Stimulated activated memory B cell treated with anti-CD40 and anti-IgM and Interleukin-4, amounts not matched to agents 10 μg/mL and 1 μg/mL and 100 μg/mL, for 72 hours (primary cell): ENCODE results near the gene FURIN.
"Not testable (repeated sequence)": the region's sequence is repeated elsewhere in the genome, so short reads cannot be mapped to it uniquely, and the experiment has no call there.

Experiments used
- ATAC-seq: fragments of 150-1000 bp; cut with Tn5 transposase; 2 replicates; pipeline ENCODE4 v1.10.0; 2021
- H3K27ac Mint-ChIP-seq: one replicate; pipeline ENCODE4 v1.8.0; 2022; ENCODE audit warnings: mild to moderate bottlenecking, mixed read lengths
- H3K27me3 Mint-ChIP-seq: one replicate; pipeline ENCODE4 v1.8.0; 2022; ENCODE audit warnings: mixed read lengths
- H3K36me3 Mint-ChIP-seq: one replicate; pipeline ENCODE4 v1.8.0; 2022; ENCODE audit warnings: mixed read lengths
- H3K4me1 Mint-ChIP-seq: one replicate; pipeline ENCODE4 v1.8.0; 2022; ENCODE audit warnings: mixed read lengths
- H3K4me3 Mint-ChIP-seq: one replicate; pipeline ENCODE4 v1.8.0; 2022; ENCODE audit warnings: mild to moderate bottlenecking, moderate library complexity, mixed read lengths
- H3K9me3 Mint-ChIP-seq: one replicate; pipeline ENCODE4 v1.8.0; 2022; ENCODE audit warnings: mixed read lengths

The FURIN gene

GRCh38 chr15:90871139-90871715, 2.8 kb downstream of the FURIN start:
- peaks cover 2% of the 10 kb centered on the region for H3K36me3 Mint-ChIP-seq
- H3K4me1 Mint-ChIP-seq, result peaks cover 68% of the 10 kb centered on the region

GRCh38 chr15:90871716-90872485, 3.5 kb downstream of the FURIN start:
- no peaks in the 10 kb centered on the region for H3K9me3 Mint-ChIP-seq
- no peaks in the 10 kb centered on the region for H3K27me3 Mint-ChIP-seq
- ATAC-seq, result peak; percentile 71
- H3K36me3 Mint-ChIP-seq, result peaks cover 8% of the 10 kb centered on the region
- H3K4me3 Mint-ChIP-seq, result peak overlapping the region; percentile 90
- peaks cover 64% of the 10 kb centered on the region for H3K4me1 Mint-ChIP-seq
- peak overlapping the region; percentile 82 for H3K27ac Mint-ChIP-seq

More at GRCh38 chr15:90871139-90871715, 2.8 kb downstream of the FURIN start:
- H3K4me3 Mint-ChIP-seq, result peak overlapping the region; percentile 86
- no peak for ATAC-seq
- H3K27ac Mint-ChIP-seq, result peak overlapping the region; percentile 82
- no peaks in the 10 kb centered on the region for H3K9me3 Mint-ChIP-seq
- no peaks in the 10 kb centered on the region for H3K27me3 Mint-ChIP-seq

- ATAC-seq, result peak; percentile 15
- H3K36me3 Mint-ChIP-seq, result peaks cover 16% of the 10 kb centered on the region
- no peaks in the 10 kb centered on the region for H3K9me3 Mint-ChIP-seq
- H3K27me3 Mint-ChIP-seq, result no peaks in the 10 kb centered on the region
- peaks cover 64% of the 10 kb centered on the region for H3K4me1 Mint-ChIP-seq
- peak overlapping the region; percentile 82 for H3K27ac Mint-ChIP-seq
- peak overlapping the region; percentile 90 for H3K4me3 Mint-ChIP-seq
Measured at GRCh38 chr15:90872486-90873184, 4.2 kb downstream of the FURIN start.

- Mint-ChIP-seq H3K36me3 (peaks cover 25% of the 10 kb centered on the region), H3K27me3 (no peaks in the 10 kb centered on the region), H3K27ac (no peak overlapping the region), H3K4me1 (peaks cover 56% of the 10 kb centered on the region), H3K9me3 (no peaks in the 10 kb centered on the region), H3K4me3 (peak overlapping the region; percentile 15)
- ATAC-seq, result no peak
Measured at GRCh38 chr15:90873488-90873997, 5.2 kb downstream of the FURIN start.

- no peak for ATAC-seq
- no peaks in the 10 kb centered on the region for H3K27me3 Mint-ChIP-seq
- no peaks in the 10 kb centered on the region for H3K9me3 Mint-ChIP-seq
- H3K27ac Mint-ChIP-seq, result no peak overlapping the region
- H3K36me3 Mint-ChIP-seq, result peaks cover 30% of the 10 kb centered on the region
- H3K4me1 Mint-ChIP-seq, result peaks cover 50% of the 10 kb centered on the region
- no peak overlapping the region for H3K4me3 Mint-ChIP-seq
Measured at GRCh38 chr15:90873998-90874605, 5.7 kb downstream of the FURIN start.

- H3K4me1 Mint-ChIP-seq, result peaks cover 41% of the 10 kb centered on the region
- peaks cover 39% of the 10 kb centered on the region for H3K36me3 Mint-ChIP-seq
- H3K27ac Mint-ChIP-seq, H3K27me3 Mint-ChIP-seq, H3K9me3 Mint-ChIP-seq, H3K4me3 Mint-ChIP-seq, ATAC-seq: not testable (repeated sequence)
Measured at GRCh38 chr15:90874986-90875385, 6.6 kb downstream of the FURIN start.

GRCh38 chr15:90875549-90875981, 7.2 kb downstream of the FURIN start:
- Mint-ChIP-seq H3K9me3 (no peaks in the 10 kb centered on the region), H3K4me1 (peaks cover 36% of the 10 kb centered on the region), H3K4me3 (no peak overlapping the region), H3K27me3 (no peaks in the 10 kb centered on the region), H3K36me3 (peaks cover 42% of the 10 kb centered on the region), H3K27ac (no peak overlapping the region)
- no peak for ATAC-seq

GRCh38 chr15:90876046-90876445, 7.7 kb downstream of the FURIN start:
- Mint-ChIP-seq H3K27me3 (no peaks in the 10 kb centered on the region), H3K4me3 (no peak overlapping the region), H3K4me1 (peaks cover 31% of the 10 kb centered on the region), H3K9me3 (no peaks in the 10 kb centered on the region), H3K27ac (no peak overlapping the region), H3K36me3 (peaks cover 47% of the 10 kb centered on the region)
- no peak for ATAC-seq

- H3K27ac Mint-ChIP-seq, result no peak overlapping the region
- peaks cover 53% of the 10 kb centered on the region for H3K36me3 Mint-ChIP-seq
- H3K9me3 Mint-ChIP-seq, result no peaks in the 10 kb centered on the region
- H3K27me3 Mint-ChIP-seq, result no peaks in the 10 kb centered on the region
- no peak for ATAC-seq
- H3K4me1 Mint-ChIP-seq, result peaks cover 31% of the 10 kb centered on the region
- no peak overlapping the region for H3K4me3 Mint-ChIP-seq
Measured at GRCh38 chr15:90876512-90877170, 8.3 kb downstream of the FURIN start.

GRCh38 chr15:90877315-90877714, 8.9 kb downstream of the FURIN start:
- Mint-ChIP-seq H3K4me1 (peaks cover 28% of the 10 kb centered on the region), H3K27me3 (no peaks in the 10 kb centered on the region), H3K4me3 (no peak overlapping the region), H3K36me3 (peaks cover 56% of the 10 kb centered on the region), H3K9me3 (no peaks in the 10 kb centered on the region), H3K27ac (no peak overlapping the region)
- no peak for ATAC-seq

GRCh38 chr15:90877996-90878395, 9.6 kb downstream of the FURIN start:
- Mint-ChIP-seq H3K27me3 (no peaks in the 10 kb centered on the region), H3K36me3 (peaks cover 56% of the 10 kb centered on the region), H3K4me1 (peaks cover 21% of the 10 kb centered on the region), H3K9me3 (no peaks in the 10 kb centered on the region), H3K27ac (no peak overlapping the region), H3K4me3 (no peak overlapping the region)
- ATAC-seq, result no peak

- H3K4me1 Mint-ChIP-seq, result peaks cover 18% of the 10 kb centered on the region
- H3K4me3 Mint-ChIP-seq, result no peak overlapping the region
- ATAC-seq, result no peak
- peaks cover 56% of the 10 kb centered on the region for H3K36me3 Mint-ChIP-seq
- H3K9me3 Mint-ChIP-seq, result no peaks in the 10 kb centered on the region
- H3K27ac Mint-ChIP-seq, result no peak overlapping the region
- no peaks in the 10 kb centered on the region for H3K27me3 Mint-ChIP-seq
Measured at GRCh38 chr15:90878660-90879059, 10.3 kb downstream of the FURIN start.

- H3K9me3 Mint-ChIP-seq, result no peaks in the 10 kb centered on the region
- peaks cover 16% of the 10 kb centered on the region for H3K4me1 Mint-ChIP-seq
- no peaks in the 10 kb centered on the region for H3K27me3 Mint-ChIP-seq
- no peak overlapping the region for H3K4me3 Mint-ChIP-seq
- H3K27ac Mint-ChIP-seq, result no peak overlapping the region
- H3K36me3 Mint-ChIP-seq, result peaks cover 56% of the 10 kb centered on the region
- ATAC-seq, result no peak
Measured at GRCh38 chr15:90879730-90880366, 11.5 kb downstream of the FURIN start.

GRCh38 chr15:90880381-90881145, 12.2 kb downstream of the FURIN start:
- no peaks in the 10 kb centered on the region for H3K9me3 Mint-ChIP-seq
- no peak overlapping the region for H3K27ac Mint-ChIP-seq
- H3K27me3 Mint-ChIP-seq, result no peaks in the 10 kb centered on the region
- no peak for ATAC-seq
- no peak overlapping the region for H3K4me3 Mint-ChIP-seq
- H3K4me1 Mint-ChIP-seq, result peaks cover 18% of the 10 kb centered on the region
- H3K36me3 Mint-ChIP-seq, result peaks cover 56% of the 10 kb centered on the region
